Activated CD8-positive, alpha-beta memory T cell treated with anti-CD3 and anti-CD28 coated beads, Interleukin-2, amount 50 U/mL, for 1 hour (primary cell): ENCODE measurements around the gene RNF220.

ENCODE experiments used
- DNase-seq: peaks from one replicate; pipeline ENCODE4 v3.0.0-alpha.2; 2020; ENCODE audit errors: extremely low read depth

RNF220 gene

DNA sequence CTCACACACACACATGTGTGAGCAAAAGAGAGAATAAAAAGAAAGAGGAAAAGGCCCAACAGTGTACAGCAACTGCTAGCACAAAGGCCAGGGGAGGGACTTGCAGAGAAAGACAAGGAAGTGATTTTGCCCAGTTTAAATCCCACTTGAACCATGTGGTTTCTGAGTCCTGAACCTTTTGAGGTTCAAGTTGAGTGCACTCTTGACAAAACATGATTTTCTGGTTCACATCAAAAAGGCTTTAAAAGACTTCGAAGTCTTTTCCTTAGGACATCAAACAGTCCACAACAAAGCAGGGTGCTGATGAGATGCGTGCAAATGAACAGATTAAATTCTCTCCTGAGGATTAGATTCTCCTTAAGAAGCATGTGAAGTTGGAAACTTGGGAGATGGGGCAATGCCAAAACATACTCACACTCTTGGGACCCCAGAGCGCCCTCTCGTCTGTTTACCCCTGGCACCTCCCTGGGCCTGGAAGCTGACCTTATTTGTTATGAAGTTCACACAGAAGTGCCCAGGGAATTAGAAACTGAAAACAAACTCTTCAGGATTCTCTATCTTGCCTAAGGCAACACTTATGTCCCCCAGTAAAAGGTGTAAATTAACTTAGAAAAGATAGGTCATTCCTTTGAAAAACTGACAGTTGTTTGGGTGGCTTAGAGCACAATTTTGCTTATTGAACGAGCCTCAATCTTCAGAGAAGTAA, 31.5 kb downstream of the RNF220 start:
- no peak for DNase-seq

DNA sequence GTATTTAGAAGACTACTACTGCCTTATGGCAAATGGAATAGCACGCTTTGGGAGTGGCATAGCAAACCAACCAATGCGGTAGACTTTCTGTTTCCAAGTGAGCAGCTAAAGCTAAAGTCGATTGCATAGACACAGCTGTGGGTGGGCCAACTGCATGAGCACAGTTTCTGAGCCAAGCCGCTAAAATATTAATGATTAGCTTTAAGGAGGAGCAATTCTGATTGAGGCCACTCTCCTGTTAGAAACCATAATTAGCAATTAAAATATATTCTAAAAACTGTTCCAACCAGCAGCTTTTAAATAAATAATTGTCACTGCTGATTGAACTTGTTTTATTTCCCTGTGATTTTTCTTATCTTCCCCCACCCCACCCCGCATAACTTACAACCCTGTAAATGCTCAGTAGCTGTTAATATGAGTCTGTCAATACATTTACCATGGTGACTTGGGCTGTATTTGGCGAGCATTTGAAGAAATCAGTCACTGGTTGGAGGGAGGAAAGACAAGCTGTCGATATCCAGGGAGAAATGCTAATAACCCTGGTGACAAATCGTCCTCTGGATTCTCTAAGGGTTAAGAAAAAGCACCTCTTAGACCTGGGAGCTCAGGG, 32.2 kb downstream of the RNF220 start:
- DNase-seq = no peak

DNA sequence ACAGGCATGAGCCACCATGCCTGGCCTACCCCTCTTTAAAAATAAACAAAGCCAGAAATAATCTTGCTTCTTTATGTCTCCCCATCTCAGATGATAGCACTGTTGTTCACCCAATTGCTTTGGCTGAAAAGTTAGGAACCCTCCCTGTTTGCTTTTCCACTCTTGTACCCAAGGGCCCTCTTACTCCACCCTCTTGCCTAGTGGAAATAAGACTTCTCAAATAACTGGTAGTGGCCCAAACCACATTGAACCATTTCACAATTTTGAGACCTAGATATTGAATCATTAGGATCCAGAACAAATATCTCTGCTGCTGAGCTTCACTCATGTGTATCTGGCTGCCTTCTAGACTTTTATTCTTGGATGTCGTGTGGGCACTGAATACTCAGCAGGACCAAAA, 37.7 kb downstream of the RNF220 start:
- no peak for DNase-seq

DNA sequence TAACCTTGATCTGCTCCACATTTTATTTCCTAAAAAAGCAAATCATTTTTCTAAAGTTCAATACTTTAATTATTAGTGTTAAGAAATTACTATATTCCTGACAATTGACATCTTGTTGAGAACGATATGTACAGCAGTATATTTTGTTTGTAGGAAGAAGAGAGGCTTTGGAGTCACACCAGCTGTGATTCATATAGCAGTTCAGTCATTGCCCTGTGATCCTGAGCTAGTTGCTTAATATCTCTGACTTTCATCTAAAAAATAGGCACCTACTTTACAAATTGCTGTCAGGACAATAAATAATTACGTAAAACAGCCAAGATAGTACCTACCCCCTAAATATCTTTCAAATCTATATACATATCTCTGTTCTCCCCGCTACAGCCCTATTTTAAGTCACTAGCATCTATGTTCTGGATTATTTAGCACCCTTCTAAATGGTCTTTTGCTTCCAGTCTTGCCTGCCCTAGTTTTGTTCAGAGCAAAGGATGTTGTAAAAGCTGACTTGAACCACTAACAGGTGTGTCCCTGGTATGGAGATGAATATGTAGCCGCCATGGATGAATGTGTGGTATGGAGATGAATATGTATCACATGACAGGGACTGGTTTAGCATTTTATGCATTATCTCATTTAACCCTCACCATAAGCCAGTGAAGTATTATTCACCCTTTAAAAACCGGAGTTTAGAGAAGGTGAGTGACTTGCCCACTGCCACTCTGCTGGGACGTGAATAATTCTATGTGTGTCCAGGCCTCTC, 42.2 kb downstream of the RNF220 start:
- DNase-seq = no peak

DNA sequence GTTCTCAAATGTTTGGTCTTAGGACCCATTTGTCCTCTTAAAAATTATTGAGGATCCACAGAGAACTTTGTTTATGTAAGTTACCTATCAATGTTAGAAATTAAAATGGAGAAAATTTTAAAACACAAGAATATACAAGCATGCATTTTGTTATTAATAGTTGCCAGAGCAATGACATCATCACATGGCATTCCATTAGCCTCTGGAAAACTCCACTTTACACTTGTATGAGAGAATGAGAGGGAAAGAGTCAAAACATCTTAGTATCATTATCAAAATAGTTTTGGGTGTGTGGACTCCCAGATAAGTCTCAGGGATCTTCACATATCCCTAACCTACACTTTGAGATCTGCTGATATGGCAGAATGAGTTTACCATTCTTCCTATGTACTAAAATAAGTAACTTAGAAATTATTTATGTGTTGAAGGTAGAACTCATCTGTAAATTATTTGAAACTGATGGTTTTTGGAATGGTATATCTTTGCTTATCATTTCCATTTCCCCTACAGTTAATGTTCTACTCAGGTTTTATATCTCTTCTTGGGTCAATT, 48.8 kb downstream of the RNF220 start:
- no peak for DNase-seq

DNA sequence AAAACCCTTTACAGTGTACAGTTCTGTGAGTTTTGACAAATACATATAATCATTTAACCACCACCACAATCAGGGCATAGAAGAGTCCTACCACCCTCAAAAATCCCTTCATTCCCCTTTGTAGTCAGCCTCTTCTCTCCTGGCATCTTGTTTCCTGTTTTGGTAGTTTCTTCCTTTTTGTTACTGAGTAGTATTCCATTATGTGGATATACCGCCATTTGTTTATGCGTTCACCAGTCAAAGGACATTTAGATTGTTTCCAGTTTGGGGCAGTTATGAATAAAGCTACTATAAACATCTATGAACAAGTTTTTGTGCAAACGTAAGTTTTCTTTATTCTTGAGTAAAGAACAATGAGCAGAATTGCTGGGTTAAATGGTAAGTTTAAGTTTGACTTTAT, 49.6 kb downstream of the RNF220 start:
- DNase-seq = no peak

DNA sequence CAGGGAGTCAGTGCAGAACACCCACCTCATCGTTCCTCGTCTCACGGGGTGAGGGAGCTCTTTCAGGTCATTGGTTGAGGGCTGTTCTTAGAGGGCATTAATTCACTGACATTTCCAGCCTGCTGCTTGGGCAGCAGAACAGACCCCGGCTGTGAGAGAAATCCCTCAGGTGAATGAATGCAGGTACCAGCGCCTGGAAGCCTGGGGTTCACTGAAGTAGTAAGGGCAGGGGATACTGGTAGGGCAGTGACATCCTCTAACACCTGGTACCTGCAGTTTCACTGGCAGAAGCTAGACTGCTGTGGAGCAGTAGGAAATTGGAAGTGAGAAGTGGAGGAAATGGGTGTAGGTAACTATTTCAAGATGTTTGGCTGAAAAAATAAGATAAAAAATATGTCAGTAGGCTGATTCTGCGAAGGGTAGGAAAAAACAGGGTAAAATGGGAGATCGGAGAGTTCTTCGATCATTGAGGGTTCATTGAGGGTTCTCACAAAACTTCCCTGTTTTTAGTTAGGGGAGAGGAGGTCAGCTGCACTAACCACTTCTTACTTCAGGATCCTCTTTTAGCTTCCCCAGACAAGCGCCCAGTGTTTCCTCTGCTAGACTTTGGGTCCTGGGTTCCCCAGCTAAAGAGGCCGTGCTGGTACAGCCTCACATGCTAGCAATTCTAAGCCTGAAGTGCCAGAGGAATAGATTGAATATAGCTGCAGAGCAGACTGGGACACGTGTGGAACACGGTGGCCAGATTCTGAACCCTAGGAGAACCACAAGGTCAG, 55.2 kb downstream of the RNF220 start:
- no peak for DNase-seq

DNA sequence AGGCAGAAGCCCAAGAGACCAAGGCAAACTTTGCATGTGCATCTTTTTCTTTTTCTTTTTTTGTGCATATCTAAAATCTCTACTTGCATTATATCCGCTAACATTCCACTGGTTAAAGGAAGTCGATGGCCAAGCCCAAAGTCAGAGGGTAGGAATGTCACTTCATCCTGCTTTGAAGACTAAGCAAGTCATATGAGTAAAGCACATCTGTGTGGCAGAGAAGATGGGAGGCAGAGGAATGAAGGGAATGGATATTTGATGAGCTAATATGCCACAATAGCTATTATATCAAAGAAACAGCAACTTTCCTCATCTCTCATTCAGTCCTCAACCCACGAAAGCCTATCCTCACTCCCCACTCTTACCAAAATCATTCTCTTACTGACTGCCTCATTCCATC, 59.3 kb downstream of the RNF220 start:
- no peak for DNase-seq

DNA sequence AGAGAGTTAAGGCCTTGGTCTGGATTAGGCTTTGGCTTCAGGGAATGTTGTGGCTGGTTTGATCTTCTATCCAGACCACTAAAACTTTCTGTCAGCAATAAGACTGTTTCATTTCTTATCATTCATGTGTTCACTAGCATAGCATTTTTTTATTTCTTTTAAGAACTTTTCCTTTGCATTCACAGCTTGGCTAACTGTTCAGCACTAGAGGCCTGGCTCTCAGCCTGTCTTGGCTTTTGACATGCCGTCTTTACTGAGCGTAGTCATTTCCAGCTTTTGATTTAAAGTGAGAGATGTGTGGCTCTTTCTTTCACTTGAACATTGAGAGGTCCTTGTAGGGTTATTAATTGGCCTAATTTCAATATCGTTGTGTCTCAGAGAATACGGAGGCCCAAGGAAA, 62.5 kb downstream of the RNF220 start:
- no peak for DNase-seq

DNA sequence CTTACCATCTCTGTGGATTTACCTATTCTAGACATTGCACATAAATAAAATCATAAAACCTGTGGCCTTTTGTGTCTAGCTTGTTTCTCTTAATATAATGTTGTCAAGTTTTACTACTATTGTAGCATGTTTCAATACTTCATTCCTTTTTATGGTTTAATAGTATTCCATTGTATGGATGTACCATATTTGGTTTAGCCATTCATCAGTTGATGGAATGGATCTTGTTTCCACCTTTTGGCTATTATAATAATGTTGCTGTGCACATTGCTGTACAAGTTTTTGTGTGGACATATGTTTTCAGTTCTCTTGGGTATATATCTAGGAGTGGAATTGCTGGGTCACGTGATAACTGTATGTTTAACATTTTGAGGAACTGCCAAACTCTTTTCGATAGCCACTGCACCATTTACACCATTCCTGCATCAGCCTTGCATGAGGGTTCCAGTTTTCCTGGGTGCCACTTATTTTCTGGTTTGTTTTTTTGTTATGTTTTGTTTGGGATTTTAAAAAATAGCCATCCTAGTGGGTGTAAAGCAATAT, 66.9 kb downstream of the RNF220 start:
- no peak for DNase-seq

DNA sequence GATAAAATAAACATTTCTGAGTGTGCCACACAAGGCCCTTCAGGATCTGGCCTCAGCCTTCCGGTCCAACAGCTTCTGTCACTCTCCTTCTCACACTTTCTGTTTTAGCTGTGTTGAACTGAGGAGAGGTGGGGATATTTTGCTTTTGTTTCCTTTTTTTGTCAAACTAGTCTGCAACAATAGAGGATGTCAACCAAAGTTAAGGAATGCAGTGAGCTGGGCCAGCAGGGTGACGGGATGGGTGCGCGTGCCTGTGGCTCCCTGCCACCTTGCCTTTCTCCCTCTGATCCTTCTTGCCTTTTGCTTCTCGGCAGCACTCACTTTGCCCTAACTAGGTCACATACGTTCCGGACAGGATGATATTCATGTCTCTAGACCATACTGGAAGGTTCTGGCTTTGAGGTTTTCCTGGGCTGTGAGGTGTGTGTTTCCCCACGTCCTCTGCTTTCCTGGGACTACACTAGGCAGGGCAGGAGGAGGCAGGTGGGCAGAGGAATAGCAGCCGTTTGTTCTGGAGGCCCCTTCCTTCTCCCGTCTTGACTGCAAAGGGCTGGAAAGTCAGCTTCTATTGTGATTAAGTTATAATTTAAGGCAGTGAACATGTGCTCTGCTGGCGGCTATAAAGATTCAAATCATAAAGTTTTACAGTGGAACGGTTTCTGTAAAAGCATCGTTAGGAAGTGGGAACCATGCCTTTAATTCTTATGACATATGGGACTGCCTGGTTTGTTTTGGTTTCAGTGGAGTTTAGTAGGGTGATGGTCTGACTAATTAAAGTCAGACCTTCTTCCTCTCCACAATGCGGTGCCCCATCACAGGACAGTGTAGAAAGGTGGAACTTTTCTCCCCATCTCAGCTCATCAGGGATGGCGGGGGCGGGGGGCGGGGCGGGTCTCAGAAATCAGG, 67.8 kb downstream of the RNF220 start:
- no peak for DNase-seq

DNA sequence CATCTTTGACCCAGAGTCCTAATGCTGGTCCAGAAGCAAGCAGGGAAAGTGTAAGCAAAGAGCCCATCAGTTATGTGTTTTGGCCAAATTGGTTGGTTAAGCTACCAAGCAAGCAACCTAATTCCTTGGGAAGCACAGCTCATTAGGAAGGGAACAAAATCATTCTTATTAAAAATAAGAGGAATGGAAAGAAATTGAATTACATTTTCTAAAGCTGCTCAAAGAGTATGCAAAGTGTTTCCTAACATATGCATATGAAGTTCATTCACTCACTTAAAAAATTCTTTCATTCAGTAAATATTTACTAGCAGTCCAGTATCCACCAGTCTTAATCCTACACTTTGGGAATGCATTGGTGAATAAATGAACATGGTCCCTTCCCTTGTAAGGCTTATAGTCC, 71.8 kb downstream of the RNF220 start:
- no peak for DNase-seq

DNA sequence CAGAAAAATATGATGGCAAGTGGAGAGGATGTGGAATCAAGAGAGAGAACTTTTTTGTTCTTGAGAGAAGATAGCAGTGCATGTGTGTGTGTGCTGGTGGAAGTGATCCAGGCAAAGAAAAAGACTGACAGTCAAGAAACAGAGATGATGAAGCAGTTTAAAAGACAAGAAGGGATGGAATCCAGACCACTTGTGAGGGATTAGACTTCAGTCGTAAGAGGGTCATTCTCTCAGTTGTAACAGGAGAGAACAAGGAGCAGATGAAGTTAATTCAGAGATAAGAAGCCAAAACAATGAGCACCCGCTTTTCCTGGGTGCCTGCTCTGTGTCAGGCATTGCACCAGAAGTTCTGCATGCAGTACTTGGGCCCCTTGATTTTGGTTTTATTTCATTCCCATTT, 76.6 kb downstream of the RNF220 start:
- DNase-seq = no peak

DNA sequence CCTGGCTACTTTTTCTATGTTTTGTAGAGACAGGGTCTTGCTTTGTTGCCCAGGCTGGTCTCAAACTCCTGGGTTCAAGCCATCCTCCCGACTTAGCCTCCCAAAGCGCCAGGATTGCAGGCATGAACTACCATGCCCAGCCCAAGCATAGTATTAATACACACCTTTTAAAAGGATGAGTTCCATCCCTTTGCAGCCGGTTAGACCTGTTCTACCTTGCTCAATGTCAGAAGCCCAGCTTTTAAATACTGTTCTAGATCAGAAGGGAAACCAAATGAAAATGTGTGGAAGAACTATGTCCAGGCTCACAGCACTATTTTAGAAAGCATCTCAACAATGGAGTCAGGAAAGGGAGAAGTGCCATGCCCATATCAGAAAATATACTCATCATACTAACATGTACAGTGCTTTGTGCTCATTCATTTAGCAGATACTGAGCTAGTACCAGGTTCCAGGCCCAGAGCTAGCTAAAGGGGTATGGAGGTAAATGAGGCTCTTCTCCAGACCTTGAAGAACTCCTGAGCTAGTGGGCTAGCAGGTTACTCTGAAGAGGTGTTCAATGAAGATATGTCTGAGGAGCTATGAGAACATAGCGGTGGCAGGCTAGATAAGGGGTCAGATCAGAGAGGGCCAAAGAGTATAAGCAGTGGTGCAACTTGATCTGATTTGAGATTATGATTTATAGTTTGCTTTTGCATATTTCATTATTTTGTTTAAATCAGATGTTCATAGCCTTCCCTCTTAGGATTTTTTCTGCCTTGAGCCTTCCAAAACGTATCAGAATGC, 78.2 kb downstream of the RNF220 start:
- no peak for DNase-seq

DNA sequence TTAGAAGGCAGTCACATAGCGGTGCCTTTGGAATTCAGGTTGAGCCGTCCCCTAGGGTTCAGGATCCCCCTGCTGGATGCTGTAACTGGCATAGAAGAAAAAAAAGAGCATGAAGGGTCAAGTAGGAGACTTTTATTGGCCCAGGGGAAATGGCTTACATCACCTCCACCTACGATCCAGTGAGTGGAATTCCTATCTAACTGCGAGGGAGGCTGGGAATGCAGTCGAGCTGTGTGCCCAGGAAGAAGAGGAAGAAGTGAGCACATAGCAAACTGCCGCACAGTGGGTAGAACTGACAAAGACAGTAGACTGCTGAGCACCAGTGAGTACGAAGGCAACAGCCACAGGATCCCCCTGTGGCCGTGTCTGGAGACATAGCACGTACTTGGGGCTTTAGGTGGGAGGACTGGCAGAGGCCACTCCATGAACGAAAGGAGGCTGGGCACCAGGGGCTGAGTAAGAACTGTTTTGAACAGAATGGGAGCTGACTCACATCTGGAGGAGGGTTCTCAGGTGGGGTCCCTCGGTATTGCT, 79.2 kb downstream of the RNF220 start:
- no peak for DNase-seq

DNA sequence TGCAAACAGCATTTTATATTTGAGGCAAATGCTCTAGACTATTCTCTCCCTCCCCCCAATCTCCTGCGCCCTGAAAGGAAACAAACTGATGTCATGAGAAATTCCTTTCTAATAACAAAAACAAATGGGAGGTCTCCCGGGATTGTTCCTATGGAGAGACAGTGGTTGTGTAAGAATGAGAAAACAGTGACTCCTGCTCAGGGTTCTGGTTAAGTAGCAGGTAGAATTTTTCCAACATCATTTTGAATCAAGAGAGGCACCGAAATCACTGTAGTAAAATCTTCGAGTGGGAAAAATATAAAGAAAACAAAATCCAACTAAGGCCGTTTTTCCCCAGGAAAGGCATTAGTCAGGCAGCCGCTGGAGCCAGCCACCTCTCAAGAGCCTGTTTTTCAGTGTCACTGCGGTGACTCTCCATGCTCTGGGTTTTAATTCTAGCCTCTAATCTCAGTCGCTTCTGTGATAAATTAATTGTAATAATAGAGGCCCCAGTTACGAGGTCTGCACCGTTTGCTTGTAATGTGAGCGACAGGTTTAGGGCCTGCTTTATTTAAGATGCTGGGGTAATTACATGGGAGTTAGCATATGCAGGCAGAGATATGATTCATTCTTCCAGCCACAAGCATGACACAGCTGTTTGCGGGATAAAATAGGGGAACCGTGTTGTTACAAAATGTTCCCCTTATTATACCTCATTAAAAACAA, 80.3 kb downstream of the RNF220 start:
- no peak for DNase-seq

DNA sequence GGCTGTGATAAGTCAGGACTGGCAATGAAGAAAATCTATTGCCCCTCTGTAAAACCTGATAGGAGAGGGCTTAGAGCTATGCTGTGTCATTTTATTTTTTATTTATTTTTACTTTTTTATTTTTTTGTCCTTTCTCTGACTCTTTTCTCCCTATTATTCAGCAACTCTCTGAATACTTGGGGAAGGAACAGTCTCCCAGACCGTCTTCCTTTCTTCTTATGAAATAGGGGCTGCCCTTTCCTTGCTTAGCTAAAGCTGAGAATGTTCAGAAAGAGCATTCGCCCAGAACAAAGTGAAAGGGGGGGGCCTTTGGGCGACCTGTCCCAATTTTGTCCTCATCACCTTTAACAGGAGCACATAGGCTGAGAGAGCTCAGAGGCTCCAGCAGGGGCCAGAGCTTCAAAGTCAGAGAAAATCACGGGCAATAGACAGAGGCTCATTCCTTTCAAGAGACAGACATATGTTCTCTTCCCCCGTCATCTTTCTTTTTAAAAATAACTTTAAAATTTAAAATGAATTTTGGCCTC, 80.9 kb downstream of the RNF220 start:
- DNase-seq = no peak

DNA sequence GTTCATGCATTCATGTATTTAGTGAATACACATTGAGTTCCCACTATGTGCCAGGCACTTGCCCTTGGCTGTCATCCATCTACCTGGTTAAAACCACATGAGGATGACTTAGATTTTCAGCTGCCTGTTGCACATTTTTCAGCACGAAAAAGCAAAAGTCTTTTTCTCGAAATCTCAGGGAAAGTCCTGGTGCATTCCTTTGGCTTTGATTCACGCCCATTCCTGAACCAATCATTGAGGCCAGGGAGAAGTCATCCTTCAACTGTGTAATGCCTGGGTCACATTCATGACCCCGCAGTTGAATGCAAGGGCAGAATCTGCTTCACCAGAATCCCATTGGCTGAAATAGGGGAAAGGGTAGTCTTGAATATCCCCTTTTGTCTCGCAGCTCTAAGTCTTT, 84.4 kb downstream of the RNF220 start:
- no peak for DNase-seq
